CD4-positive, alpha-beta T cell treated with Interleukin-12 subunit alpha and Interleukin-12 subunit beta, for 1 hour (primary cell): ENCODE measurements around the gene RHBG.
A peak's percentile ranks its signal among the peaks of the same experiment; 100 is the strongest.

Experiments used
- DNase-seq: peaks from one replicate; pipeline ENCODE4 v3.0.0-alpha.2; 2020

Gene RHBG

DNA sequence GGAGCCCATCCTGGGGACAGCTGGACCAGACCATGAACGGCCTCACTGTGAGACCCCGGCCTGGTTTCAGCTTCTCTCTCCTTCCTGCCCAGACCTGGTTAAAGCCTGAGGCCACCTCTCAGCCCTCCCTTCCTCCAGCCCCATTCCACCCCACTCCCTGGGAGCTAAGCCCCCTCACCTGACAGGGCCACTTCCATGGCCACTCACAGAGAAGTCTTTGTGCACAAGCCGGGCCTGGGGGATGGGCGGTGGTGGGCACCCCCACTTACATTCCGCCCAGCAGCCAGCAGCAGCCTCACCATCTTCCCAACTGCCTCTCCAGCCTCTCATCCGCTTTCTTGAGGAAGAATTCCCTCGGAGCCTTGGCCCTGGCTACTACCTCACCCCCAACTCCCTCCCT lies 40.4 kb downstream of the RHBG start:
- no peak for DNase-seq

DNA sequence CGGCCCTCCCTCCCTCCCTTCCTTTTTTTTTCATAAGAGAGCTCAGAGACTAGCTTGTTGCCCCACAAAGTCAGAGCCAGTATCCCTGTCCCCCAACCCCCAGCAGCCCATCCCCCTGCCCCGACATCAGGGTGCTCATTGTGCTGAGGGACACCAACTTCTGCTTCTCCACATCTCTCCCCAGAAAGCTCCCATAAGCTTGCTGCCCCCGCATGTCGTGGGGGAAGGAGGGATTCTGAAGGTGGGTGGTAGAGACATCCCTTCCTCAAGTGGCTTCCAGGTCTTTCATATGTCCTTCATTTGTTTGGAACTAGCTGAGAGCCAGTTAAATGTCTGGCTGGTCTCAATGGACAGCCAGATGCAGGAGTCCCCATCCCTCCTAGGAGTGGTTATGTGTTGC lies 41.2 kb downstream of the RHBG start:
- DNase-seq = no peak

DNA sequence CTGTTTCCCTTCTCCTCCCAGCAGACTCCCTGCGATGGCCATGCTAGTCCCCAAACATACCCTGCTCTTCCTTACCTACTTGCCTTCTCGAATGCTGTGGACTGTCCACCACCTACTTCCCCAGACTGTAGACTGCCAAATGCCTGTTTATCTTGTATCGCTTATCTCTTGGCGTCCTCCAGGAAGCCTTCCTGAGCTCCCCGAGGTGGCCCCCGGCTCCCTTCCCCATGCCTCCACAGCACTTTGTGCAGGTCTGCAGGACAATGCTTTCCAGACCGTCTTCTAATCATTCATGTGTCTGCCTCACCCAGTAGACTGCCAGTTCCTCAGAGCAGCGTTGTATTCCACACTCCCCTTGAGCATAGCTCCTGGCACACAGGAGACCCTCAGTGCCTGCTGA lies 41.7 kb downstream of the RHBG start:
- DNase-seq = no peak

DNA sequence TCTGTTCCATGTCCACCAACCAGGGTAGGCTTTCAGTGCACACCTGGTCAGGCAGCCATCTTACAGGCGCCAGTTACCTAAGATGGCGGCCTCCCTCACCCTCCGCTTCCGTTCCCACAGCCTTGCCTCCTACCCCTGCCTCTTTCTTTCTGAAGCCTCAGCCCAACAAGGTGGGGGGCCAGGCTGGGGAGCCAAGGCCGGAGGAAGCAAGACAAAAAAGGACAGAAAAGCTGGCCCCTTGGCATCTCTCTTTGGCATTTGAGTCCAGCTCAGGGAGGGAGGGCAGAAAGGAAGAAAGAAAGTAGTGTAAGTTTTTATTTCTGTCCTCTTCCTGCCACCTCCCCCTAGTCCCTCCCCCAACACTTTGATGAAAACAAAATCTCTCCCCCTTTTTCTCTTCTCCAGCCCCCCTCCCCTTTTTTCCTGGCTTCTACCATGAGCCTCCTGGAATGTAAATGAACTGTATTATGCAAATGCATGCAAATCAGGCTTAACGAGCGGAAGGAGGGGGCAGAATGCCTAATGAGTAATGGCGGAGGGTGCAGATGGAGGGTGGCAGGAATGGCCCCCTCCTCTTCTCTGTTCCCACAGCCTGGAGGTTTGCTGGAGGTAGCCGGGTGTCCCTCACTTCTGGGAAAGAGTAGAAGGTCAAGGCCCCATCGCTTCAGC lies 43.8 kb downstream of the RHBG start:
- DNase-seq = no peak

DNA sequence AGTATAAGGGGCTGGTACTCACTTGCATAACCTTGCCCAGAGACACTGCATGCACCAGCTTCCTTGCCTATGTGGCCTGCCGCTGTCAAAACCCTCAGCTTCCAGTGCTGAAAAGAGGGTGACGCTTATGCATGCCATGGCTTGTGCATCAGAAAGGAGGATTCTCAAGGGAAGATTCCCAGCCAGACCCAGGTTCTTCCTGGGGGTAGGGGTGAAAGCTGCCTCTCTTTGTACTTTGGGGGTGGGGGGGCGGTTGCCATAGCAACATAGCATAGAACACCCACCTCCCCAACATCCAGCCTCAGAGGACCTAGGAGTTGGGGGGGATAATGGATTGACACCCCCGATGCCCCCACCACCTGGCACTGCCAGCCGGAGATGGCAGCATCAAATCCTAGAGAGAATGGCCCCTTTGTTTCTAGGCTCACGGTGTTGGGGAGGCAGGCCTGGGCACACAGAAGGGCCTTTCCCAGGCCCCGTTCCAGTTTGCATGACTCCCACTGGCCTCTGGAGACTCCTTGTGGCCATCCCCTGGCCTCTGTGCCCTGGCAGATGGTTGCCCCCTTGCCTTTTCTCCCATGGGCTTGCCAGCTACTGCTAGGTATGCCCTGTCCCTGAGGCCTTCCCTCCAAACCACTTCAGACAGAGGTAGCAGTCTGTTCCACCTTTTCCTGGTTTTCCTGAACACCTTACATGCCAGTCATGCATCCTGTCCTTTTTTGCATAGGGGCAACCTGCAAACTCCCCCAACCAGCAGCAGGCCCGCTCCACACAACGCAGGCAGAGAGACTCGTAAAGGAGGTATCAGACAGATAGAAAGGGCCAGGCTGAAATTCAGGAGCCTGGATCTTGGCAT lies 44.6 kb downstream of the RHBG start:
- no peak for DNase-seq

DNA sequence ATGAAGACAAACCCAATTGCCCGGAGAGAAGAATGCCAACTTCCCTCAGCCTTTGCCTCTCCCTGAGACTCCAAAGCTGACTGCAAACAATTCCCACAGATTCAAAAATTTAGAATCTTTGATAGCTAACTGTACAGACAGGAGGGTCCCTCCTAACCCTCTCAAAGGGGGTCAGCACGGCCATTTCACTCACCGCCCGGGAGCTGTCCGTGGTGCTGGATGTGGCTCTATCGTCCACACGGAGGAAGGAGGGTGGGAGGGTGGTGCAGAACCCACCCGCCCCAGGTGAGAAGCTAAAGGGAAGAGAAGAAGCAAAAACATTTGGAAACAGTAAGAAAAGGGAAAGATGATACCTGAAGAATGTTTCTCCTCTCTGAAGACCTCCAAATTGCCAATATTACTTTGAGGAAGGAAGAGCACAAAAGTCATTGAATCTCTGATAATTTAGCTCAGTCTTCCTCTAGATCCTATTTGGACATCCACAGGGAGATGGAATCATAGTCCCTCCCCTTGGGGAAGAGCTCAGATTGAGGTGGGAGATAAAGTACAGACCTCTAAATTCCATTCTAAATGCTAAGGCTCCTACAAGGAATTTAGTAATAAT lies 45.6 kb downstream of the RHBG start:
- DNase-seq = no peak

DNA sequence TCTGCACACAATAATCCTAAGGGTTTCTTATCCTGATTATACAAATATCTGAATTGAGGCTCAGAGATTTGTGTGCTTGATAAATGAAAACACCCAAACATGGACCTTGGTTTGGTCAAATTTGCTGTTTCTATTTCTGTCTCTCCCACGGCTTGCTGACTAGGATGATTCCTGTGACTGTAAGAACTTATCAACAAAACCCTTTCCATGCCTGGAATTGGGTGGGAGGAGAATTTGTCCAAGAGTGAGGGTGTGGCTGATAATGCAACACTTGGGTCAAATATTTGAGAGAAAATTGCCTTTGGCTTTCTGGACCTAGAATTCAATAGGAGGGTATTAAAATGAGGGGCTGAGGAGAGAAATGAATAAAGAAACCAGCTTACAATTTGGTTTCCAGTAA lies 48.0 kb downstream of the RHBG start:
- no peak for DNase-seq

DNA sequence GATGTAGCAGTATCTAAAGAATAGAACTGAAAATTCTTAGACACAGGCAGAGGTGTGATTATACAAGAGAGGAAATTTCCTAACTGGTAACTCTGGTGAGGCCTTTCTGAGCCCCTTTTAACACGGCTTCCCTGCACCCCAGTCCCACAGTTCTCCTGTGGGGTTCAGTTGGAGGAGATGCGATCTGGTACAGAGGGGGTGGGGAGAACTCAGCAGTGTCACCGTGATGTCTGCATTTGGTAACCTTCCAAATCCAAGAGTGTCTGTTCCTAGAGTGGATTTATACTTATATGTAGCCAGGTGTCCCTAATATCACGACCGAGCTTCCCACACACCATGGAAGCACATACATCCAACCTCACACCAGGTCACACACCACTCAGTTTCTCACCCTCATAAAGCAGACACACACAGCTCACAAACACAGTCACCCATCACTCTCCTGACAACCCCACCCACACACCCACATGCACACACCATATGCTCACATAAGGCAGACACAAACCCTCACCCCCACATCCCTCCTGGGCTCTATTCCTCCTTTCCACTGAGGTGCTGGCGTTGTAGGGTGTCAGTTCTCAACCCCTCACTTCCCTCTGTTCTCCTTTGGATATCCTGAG lies 48.5 kb downstream of the RHBG start:
- no peak for DNase-seq

DNA sequence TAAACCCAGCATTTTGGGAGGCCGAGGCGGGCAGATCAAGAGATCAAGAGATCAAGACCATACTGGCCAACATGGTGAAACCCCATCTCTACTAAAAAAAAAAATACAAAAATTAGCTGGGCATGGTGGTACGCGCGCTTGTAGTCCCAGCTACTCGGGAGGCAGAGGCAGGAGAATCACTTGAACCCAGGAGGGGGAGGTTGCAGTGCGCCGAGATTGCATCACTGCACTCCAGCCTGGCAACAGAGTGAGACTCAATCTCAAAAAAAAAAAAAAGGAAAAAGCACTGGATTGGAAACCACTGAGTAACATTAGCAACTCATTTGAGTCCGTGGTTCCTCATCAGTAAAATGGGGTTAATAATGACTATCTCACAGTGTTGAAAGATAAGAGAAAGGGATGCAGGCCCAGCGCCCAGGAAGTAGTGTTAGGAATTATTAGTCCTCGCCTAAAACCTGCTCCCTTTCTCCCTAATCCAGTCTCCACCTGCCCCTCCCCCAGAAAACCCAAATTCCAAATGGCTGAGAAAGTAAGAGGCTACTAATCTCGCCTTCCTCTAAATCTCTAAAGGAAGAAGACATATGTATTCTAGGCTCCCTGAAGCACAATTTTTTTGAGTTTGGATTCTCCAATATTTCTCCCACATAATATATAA lies 49.5 kb downstream of the RHBG start:
- no peak for DNase-seq

DNA sequence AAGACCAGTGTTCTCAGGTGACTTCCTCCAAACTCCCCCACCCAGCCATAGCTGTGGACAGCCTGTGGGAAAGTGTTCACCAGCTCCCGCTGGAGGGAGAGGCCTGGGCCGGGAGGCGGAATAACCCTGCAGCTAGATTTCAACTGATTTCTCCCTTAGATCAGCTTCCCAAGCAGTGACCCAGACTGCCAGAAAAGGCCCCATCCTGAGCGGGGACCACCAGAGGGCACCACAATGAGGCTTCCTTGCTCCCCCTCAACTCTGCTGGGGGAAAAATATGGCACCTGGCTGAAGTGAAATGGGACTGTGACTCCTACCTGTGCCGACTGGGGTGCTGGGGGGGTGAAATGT lies 50.8 kb downstream of the RHBG start:
- peak; percentile 44 for DNase-seq

DNA sequence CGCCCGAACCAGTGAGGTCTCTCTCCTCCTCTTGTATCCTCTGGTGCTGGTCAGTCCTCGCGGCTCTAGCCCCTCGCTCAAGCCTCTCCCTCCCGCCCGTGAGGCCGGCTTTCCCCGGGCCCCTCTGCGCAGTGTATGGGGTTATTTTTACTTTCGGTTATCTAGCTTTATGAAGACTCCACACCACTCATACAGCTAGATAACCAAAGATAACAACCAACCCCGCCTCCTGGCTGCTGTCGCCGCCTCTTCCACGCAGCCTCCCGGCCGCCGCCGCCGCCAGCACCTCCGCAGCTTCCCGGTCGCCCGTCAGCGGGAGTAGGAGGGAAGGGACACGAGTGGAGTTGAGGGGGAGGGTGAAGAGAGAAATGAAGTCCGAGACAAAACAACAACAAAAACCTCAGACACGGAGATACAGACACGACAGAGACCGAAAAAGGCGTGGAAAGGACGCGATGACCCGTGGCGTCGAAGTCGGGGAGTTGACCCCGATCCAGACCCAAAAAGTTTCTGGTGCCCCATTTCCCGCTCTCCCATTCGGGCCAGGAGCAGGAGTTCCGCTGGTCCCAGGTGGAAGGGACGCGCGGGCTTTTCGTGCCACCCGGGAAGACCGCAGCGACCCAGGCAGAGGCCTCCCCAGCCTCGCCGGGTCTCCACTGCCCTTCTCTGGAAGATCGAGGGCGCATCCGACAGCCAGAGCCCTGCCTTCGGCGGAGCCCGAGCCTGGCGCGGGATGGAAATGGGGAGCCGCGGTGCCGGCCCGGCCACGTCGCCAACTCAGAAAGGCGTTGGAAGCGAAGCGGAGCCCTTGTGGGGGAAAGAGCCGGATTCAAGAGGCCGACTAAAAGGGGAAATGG lies 51.4 kb downstream of the RHBG start:
- peak; percentile 68 for DNase-seq

DNA sequence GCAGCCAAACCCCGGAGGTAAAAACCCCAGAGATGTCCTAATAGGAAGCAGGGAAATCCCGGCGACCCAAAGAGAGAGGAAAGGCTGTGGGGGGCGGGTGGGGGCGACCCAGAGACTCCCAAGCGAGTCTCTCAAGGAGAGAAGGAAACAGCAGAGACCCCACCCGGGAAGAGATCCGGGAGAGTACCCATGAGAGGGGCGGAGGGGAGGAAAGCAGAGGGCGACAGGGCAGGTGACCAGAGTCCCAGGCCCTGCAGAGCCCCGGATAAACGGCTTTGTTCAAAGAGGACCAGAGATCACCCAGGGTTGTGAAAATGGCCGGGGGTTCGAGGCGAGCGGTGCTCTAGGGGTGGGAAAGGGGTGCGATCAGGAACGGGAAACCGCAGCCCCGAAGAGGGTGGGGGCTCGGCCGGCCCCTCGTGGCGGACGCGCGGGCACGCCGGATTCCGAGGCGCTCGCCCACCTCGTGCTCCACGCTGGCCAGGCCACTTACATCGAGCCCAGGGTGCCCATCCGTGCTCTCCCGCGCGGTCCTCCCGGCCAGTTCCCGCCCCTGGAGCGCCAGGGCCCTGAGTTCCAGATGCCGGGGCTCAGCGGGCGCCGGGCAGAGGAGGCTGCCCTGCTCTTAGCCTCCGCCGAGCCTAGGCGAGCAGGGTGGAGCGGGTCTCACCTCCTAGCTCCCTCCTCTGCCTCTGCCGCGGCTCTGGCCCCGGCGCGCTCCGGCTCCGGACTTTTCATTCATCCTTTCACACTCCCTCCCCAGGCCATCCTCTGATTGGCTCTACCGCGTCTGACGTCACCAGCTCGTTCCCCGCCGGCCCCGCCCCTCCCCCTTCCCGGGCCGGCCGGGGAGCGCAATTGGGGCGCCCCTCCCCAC lies 52.3 kb downstream of the RHBG start:
- DNase-seq = peak; percentile 83

DNA sequence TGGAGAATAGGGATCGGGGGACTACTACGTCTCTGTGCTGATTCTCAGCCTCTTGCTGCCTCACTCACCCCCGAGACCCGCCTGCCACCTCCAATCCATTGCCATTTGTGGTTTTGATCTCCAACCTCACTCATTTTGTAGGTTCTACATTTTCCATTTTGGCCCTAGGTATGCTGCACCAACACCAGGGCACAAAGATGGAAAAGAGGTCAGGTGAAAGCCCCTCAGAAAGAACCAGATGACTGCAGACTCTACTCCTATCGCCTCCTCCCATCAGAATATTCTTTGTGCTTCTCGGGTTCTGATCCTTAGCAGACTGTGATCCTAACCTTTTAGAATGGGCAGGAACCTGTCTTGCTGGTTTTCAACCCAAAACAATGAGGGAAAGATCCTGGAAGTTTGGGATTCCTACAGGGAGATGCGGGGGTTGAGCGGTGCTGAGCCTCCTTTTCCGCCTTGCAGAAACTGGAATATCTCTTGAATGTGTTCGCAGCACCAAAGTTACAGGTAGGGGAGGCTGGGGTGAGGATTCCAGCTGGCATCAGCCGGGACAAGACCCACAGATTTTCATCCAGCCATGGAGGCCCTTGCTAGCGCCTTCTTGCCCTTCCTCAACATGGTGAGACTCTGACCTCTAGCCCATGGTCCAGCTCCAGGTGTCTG lies 53.1 kb downstream of the RHBG start:
- DNase-seq = no peak

DNA sequence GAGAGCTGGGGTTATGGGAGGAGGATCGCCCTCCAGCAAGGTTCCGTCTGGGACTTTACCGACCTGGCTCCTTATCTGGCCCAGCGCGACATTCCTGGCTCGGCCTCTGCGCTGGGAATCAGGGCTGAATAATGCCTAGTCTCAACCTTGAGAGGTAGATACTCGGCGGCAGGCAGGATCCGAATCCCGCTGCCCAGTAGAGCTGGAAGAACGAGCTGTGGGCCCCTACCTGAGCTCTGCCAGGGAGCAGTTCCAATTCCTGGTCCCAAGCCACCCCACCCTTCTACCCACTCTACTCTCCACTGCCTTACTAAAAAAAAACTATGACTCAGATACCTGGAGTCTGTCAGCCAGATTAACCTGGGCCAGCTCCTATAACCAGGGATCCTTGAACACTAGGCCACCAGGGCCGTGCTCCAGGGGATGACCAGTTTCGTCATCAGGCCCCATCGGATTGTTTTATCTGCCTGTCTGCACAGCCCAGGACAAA lies 53.6 kb downstream of the RHBG start:
- no peak for DNase-seq

DNA sequence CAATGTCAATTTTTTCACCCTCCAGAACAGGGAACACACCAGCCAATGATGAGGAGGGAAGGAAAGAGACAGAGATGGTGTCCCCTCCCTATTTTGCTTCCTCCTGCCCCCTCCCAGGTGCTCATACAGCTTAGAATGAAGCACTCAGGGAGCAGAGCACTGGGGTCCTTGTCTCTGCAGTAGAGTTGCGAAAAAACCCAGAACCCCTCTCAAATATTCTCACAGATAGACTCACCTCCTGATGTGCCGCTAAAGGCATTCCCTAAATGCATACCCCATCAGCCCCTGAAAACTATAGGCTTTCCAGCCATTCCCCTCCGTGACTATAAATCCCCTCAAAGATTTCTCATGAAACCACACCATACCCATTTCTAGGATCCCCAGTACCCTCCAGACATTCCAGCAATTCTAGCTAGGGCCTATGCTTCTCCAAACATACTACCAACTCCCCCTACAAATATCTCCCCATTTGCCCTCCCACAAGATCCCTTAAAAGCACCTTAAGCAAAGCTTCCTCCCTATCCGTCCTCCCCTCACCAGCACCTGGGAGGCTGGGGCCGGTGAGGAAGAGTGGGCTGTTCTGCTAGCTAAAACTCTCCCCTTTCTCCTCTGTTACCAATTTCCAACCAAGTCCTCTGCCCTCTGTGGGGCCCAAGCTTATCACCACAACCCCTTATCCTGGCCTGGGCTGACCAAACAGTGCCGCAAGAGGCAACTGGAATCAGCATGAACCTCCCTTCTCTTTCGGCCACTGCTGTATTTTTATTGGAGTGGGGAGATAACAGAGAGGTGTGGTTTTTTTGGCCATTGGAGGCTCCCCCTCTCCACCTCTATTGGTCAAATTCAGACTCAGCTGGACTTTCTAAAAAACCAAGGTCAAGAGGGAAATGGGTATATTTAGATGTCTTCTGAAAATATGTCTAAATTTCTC lies 54.7 kb downstream of the RHBG start:
- DNase-seq = no peak

DNA sequence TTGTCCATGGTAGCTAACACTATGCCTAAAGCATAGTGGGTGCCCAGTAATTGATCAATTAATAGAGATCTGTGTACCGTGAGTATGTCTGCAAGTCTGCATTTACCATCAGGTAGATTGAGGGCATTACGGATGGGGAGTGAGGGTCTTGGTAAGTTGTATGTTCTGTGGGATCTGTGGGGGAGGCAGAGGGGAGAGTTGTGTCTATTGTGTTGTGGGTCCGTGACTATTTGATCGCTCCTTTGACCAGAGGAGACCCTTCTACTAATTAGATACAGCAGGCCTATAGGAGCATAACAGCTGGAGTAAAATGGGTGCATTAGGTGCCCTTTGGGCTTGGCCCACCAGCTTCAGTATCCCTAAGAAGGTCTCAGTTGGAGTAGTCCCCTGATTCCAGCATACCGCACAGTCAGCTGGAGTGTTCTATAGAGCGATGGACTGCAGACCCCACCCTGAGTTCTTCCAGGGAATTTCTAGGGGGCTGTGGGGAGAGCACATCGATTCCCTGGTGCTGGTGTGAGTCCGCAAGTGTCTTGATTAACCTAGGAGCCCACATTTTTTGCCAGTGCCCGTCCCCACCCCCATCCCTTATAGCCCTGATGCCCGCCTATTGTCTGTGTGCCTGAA lies 55.9 kb downstream of the RHBG start:
- DNase-seq = no peak

DNA sequence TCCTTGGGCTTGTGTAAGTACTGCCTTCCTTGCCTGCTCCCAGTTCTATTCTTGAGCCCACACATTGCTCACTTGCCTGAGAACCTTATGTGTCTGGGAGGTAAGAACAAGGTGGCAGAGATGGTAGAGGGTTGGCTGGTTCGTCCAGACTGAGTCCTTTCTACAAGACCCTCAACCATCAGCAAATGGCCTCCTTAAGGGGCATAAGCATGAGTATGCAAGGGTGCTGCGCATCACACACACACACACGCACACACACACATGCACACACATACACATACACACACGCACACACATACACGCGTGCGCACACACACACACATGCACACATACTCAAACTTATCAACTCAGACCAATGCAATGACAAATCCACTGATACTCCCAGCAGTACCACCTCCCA lies 56.9 kb downstream of the RHBG start:
- no peak for DNase-seq

DNA sequence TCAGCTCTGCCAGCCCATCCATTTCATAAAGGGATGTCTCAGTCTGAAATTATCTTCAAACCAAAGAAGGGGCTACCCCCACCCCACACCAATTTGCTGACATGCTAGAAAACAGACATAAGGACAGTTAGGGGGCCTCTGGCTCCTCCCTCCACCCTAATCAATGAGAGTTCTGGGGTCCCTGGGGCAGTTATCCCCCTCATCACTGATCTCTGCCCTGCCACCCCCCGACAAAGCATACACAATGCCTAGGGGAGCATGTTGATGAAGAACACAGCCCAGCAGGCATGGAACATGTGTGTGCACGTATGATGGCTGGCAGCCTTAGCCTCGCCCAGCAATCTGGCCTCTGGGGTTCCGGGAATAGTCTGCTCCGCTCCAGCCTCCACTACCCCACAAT lies 58.9 kb downstream of the RHBG start:
- DNase-seq = no peak

DNA sequence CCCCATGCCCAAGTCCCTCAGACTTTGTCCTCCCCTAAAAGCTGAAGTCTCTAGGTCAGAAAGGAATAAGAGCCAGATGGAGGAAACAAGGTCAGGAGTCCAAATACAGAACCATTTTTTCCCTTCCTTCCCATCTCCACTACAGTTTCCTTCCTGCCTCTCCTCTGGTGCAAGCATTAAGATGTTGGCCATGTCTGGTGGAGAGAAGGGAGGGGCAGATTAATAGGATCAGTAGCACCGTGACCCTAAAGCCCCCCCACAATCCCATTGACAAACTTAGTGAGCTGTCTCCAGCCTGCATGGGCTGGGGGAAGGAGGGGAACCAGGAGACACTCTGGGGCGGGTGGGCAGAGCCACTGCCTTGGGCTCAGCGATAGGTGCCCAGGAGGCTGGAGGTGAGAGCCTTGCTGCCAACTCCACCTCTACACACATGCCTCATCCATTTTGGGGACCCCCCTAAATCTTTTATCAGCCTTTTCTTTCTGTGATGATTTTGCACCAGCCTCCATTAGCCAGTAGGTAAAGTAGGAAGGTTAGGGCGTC lies 59.8 kb downstream of the RHBG start:
- no peak for DNase-seq
